Measurements from ENCODE around the gene C6orf89.

C6orf89 gene

DNA sequence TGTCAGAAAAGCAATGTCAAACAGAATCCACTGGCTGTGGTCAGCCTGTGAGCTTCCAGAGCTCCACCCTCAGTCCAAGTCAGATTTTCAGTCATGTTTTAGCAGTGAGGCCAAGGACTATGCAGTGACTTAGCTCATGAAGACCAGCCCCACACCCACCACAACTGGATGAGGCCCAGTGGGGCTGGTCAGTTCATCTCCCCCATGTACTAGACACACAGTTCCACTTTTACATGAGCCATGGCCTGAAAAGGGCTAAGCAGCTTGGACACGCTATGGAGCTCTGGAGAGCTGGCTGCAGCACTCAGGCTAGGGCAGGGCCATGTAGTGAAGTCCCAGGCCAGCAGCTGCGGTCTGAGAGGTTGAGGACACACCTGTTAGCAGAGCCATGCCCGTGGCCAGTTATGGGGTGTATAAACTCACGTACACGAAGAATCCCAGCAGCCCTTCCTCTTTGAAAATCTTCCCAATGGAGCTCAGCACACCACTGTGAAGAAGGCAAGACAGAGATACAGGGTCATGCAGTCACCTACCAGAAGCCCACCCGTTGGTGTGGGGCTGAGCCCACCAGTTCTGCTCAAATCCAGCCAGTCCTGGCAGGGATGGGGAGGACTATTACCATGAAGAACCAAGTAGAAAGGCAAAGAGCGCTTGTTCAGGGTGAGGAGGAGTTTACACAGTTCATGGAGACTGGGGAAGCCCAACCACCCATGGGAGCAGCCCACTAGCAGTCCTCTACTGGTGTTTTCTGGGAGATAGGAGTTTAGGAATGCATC, 89.7 kb downstream of the C6orf89 start:
- no peaks in the 10 kb centered on the region for H3K27me3 ChIP-seq (replicated peaks)
- H3K4me3 ChIP-seq (ENCODE audit: low read depth, low read length): no peak overlapping the region
- peaks cover 84% of the 10 kb centered on the region for H3K36me3 ChIP-seq (replicated peaks)
- TF ChIP-seq, protein P1, sequence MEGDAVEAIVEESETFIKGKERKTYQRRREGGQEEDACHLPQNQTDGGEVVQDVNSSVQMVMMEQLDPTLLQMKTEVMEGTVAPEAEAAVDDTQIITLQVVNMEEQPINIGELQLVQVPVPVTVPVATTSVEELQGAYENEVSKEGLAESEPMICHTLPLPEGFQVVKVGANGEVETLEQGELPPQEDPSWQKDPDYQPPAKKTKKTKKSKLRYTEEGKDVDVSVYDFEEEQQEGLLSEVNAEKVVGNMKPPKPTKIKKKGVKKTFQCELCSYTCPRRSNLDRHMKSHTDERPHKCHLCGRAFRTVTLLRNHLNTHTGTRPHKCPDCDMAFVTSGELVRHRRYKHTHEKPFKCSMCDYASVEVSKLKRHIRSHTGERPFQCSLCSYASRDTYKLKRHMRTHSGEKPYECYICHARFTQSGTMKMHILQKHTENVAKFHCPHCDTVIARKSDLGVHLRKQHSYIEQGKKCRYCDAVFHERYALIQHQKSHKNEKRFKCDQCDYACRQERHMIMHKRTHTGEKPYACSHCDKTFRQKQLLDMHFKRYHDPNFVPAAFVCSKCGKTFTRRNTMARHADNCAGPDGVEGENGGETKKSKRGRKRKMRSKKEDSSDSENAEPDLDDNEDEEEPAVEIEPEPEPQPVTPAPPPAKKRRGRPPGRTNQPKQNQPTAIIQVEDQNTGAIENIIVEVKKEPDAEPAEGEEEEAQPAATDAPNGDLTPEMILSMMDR (IDR thresholded peaks at IDR 0.05; ENCODE audit: low read depth, low read length, missing control alignments): no peak
- H3K27ac ChIP-seq: no peak overlapping the region
- in situ Hi-C loops (cut with HindIII; ENCODE audit: low pct_ligation_motif_present, low sequenced_read_pairs): no loop called here
- DNase-seq: no peak

DNA sequence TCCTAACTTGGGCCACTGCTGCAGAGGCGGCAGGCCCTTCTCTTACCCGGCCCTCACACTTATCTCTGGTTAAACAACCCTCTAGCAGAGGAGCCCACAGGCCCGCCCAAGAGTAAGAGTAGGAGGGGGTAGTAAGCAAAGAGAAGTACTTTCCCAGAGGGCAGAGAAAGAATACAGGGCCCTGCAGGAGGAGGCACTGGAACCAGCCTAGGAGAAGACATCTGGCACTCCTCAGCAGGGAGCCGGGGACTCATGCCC, 90.2 kb downstream of the C6orf89 start:
- TF ChIP-seq, protein P1 (IDR thresholded peaks at IDR 0.05; ENCODE audit: low read depth, low read length, missing control alignments): no peak
- H3K4me3 ChIP-seq (ENCODE audit: low read depth, low read length): no peak overlapping the region
- in situ Hi-C loops (cut with HindIII; ENCODE audit: low pct_ligation_motif_present, low sequenced_read_pairs): no loop called here
- H3K27ac ChIP-seq: no peak overlapping the region
- no peaks in the 10 kb centered on the region for H3K27me3 ChIP-seq (replicated peaks)
- no peak for DNase-seq
- H3K36me3 ChIP-seq (replicated peaks): peaks cover 83% of the 10 kb centered on the region

DNA sequence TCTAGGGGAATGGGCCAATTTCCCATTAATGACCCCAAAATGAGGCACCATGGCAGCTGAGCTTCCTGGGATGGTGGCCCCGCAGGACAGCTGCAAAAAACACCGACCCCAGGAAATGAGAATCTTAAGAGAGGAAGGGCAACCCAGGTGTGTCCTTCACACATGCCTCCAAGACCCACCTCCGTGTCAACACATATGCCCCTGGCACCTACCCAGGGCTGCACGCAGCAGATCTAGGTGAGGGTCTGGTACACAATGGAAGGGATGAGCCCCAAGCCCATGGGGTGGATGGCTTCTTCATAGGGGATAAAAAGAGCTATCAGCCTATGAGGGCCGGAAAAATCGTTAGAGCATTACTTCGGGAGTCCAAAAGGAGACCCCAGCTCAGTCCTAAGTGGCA, 90.8 kb downstream of the C6orf89 start:
- peaks cover 79% of the 10 kb centered on the region for H3K36me3 ChIP-seq (replicated peaks)
- no peaks in the 10 kb centered on the region for H3K27me3 ChIP-seq (replicated peaks)
- DNase-seq: no peak
- H3K4me3 ChIP-seq (ENCODE audit: low read depth, low read length): no peak overlapping the region
- no peak overlapping the region for H3K27ac ChIP-seq
- TF ChIP-seq, protein P1 (IDR thresholded peaks at IDR 0.05; ENCODE audit: low read depth, low read length, missing control alignments): no peak
- in situ Hi-C loops (cut with HindIII; ENCODE audit: low pct_ligation_motif_present, low sequenced_read_pairs): no loop called here

DNA sequence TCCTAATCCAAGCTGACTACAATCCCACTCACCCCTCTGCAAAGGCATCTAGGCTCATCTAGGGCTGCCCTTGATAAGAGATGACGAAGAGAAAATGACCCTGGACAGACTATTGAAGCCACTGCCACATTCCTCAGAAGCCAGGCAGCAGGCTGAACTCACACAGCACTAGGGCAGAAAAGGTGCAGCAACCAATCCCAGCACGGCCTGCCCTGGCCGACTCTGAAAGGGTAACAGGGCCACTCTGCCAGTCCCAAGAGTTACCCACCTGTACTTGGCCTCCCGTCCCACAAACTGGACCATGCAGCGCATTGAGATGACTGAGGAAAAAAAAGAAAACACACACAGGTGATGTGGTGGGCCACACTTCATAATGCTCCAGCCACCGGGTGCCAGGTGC, 91.2 kb downstream of the C6orf89 start:
- TF ChIP-seq, protein P1 (IDR thresholded peaks at IDR 0.05; ENCODE audit: low read depth, low read length, missing control alignments): no peak
- Histone ChIP-seq H3K27ac (no peak overlapping the region), H3K36me3 (replicated peaks) (peaks cover 75% of the 10 kb centered on the region), H3K4me3 (ENCODE audit: low read depth, low read length) (no peak overlapping the region), H3K27me3 (replicated peaks) (no peaks in the 10 kb centered on the region)
- in situ Hi-C loops (cut with HindIII; ENCODE audit: low pct_ligation_motif_present, low sequenced_read_pairs): no loop called here
- DNase-seq: no peak

DNA sequence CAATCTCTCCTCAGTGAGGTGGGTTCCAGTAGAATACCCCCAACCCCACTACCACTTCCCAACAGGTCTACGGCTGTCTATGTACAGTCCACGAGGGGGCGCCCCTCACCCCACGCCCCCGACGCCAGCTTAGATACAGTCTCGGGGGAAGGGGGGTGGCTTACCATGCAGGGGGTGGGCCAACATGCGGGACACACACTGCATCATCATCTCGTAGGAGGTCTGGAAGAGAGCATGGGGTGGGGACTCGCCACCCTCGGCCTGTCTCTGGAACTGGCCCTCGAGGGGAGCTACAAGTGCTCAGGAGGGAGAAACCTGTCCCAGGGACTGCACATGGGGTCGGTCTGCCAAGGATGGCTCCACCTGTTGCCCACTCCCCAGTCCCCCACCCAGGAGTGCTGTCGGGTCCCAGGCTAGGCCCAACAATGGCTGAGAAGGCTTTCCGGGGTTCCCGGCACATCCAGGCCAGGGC, 91.8 kb downstream of the C6orf89 start:
- H3K36me3 ChIP-seq (replicated peaks): peaks cover 70% of the 10 kb centered on the region
- no peak for DNase-seq
- H3K27me3 ChIP-seq (replicated peaks): no peaks in the 10 kb centered on the region
- H3K27ac ChIP-seq: no peak overlapping the region
- TF ChIP-seq, protein P1 (IDR thresholded peaks at IDR 0.05; ENCODE audit: low read depth, low read length, missing control alignments): peak; percentile 69
- in situ Hi-C loops (cut with HindIII; ENCODE audit: low pct_ligation_motif_present, low sequenced_read_pairs): no loop called here
- no peak overlapping the region for H3K4me3 ChIP-seq (ENCODE audit: low read depth, low read length)

All from brain microvascular endothelial cell (primary cell).